Measurements from ENCODE around the gene RND3.

Gene RND3

GRCh38 chr2:150475479-150476250, 11.8 kb downstream of the RND3 start:
- DNase-seq (ENCODE audit: low spot score): no peak

- DNase-seq (ENCODE audit: low spot score): no peak
Measured at GRCh38 chr2:150474326-150475074, 13.0 kb downstream of the RND3 start.

- no peak for DNase-seq (ENCODE audit: low spot score)
Measured at GRCh38 chr2:150473767-150474166, 13.7 kb downstream of the RND3 start.

- no peak for DNase-seq (ENCODE audit: low spot score)
Measured at GRCh38 chr2:150472511-150472899, 15.0 kb downstream of the RND3 start.

- DNase-seq (ENCODE audit: low spot score): no peak
Measured at GRCh38 chr2:150471813-150472510, 15.5 kb downstream of the RND3 start.

GRCh38 chr2:150470435-150470834, 17.0 kb downstream of the RND3 start:
- DNase-seq (ENCODE audit: low spot score): no peak

GRCh38 chr2:150469706-150470274, 17.7 kb downstream of the RND3 start:
- no peak for DNase-seq (ENCODE audit: low spot score)

GRCh38 chr2:150468350-150468960, 19.0 kb downstream of the RND3 start:
- no peak for DNase-seq (ENCODE audit: low spot score)

GRCh38 chr2:150467621-150467963, 19.9 kb downstream of the RND3 start:
- DNase-seq (ENCODE audit: low spot score): no peak

GRCh38 chr2:150466741-150467620, 20.5 kb downstream of the RND3 start:
- no peak for DNase-seq (ENCODE audit: low spot score)

- no peak for DNase-seq (ENCODE audit: low spot score)
Measured at GRCh38 chr2:150465703-150466569, 21.5 kb downstream of the RND3 start.

GRCh38 chr2:150464986-150465385, 22.5 kb downstream of the RND3 start:
- no peak for DNase-seq (ENCODE audit: low spot score)

- no peak for DNase-seq (ENCODE audit: low spot score)
Measured at GRCh38 chr2:150464270-150464669, 23.2 kb downstream of the RND3 start.

- no peak for DNase-seq (ENCODE audit: low spot score)
Measured at GRCh38 chr2:150462770-150463169, 24.7 kb downstream of the RND3 start.

GRCh38 chr2:150459281-150459680, 28.2 kb downstream of the RND3 start:
- DNase-seq (ENCODE audit: low spot score): no peak

- DNase-seq (ENCODE audit: low spot score): no peak
Measured at GRCh38 chr2:150450765-150451164, 36.7 kb downstream of the RND3 start.

GRCh38 chr2:150449856-150450255, 37.6 kb downstream of the RND3 start:
- DNase-seq (ENCODE audit: low spot score): peak; percentile 6

- DNase-seq (ENCODE audit: low spot score): no peak
Measured at GRCh38 chr2:150445398-150445797, 42.1 kb downstream of the RND3 start.

- no peak for DNase-seq (ENCODE audit: low spot score)
Measured at GRCh38 chr2:150442484-150442883, 45.0 kb downstream of the RND3 start.

GRCh38 chr2:150441784-150442183, 45.7 kb downstream of the RND3 start:
- no peak for DNase-seq (ENCODE audit: low spot score)

Measured in SW480 (cell line).